ENCODE measurements around the gene MCOLN1.

The MCOLN1 gene

DNA sequence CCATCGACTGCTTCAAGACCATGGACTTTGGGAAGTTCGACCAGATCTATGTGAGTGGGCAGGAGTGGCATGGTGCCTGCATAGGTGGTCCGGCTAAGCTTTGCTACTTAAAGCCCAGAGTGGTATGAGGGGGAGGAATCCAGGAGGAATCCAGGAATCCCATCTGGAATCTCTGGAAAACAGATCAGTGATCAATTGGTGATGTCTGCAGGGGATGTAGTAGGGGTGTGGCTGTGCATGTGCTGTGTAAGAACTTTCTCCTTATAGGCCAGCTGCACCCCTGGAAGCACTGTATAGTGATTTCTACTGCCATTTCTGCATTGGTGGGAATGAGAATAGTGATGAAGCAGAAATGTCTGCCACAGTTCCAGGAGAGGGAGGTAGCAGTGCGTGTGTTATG, 36.7 kb downstream of the MCOLN1 start (continued):
- TF ChIP-seq, protein P1, sequence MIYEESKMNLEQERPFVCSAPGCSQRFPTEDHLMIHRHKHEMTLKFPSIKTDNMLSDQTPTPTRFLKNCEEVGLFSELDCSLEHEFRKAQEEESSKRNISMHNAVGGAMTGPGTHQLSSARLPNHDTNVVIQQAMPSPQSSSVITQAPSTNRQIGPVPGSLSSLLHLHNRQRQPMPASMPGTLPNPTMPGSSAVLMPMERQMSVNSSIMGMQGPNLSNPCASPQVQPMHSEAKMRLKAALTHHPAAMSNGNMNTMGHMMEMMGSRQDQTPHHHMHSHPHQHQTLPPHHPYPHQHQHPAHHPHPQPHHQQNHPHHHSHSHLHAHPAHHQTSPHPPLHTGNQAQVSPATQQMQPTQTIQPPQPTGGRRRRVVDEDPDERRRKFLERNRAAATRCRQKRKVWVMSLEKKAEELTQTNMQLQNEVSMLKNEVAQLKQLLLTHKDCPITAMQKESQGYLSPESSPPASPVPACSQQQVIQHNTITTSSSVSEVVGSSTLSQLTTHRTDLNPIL (CRISPR knock-in tag; IDR thresholded peaks at IDR 0.05; ENCODE audit: low read depth) = no peak
- TF ChIP-seq, protein P2, sequence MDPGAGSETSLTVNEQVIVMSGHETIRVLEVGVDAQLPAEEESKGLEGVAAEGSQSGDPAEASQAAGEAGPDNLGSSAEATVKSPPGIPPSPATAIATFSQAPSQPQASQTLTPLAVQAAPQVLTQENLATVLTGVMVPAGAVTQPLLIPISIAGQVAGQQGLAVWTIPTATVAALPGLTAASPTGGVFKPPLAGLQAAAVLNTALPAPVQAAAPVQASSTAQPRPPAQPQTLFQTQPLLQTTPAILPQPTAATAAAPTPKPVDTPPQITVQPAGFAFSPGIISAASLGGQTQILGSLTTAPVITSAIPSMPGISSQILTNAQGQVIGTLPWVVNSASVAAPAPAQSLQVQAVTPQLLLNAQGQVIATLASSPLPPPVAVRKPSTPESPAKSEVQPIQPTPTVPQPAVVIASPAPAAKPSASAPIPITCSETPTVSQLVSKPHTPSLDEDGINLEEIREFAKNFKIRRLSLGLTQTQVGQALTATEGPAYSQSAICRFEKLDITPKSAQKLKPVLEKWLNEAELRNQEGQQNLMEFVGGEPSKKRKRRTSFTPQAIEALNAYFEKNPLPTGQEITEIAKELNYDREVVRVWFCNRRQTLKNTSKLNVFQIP (CRISPR knock-in tag; IDR thresholded peaks at IDR 0.05; ENCODE audit: borderline replicate concordance, low read depth) = no peak
- no peak for TF ChIP-seq ISL1 (CRISPR knock-in tag; IDR thresholded peaks at IDR 0.05)

DNA sequence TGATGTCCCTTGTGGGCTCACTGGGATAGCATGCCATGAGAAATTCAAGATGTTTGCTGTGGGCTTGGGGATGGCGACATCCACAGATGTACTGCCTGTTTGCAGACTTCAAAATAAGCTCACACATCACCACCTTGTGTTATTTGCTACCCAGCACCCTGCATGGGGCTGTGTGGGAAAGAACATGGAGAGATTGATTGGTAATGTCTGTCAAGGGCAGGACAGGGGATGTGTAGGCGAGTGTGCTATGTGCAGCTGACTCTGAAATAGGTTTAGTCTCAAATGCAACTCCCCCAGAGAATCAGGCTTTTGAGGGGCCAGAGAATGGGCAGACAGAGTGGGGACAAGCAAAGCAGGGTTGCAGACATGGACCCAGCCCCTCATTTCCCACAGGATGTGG, 37.8 kb downstream of the MCOLN1 start:
- ATAC-seq = no peak
- TF ChIP-seq RARB (CRISPR knock-in tag; IDR thresholded peaks at IDR 0.05) = no peak
- TF ChIP-seq, protein P3, sequence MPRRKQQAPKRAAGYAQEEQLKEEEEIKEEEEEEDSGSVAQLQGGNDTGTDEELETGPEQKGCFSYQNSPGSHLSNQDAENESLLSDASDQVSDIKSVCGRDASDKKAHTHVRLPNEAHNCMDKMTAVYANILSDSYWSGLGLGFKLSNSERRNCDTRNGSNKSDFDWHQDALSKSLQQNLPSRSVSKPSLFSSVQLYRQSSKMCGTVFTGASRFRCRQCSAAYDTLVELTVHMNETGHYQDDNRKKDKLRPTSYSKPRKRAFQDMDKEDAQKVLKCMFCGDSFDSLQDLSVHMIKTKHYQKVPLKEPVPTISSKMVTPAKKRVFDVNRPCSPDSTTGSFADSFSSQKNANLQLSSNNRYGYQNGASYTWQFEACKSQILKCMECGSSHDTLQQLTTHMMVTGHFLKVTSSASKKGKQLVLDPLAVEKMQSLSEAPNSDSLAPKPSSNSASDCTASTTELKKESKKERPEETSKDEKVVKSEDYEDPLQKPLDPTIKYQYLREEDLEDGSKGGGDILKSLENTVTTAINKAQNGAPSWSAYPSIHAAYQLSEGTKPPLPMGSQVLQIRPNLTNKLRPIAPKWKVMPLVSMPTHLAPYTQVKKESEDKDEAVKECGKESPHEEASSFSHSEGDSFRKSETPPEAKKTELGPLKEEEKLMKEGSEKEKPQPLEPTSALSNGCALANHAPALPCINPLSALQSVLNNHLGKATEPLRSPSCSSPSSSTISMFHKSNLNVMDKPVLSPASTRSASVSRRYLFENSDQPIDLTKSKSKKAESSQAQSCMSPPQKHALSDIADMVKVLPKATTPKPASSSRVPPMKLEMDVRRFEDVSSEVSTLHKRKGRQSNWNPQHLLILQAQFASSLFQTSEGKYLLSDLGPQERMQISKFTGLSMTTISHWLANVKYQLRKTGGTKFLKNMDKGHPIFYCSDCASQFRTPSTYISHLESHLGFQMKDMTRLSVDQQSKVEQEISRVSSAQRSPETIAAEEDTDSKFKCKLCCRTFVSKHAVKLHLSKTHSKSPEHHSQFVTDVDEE (CRISPR knock-in tag; IDR thresholded peaks at IDR 0.05) = no peak

DNA sequence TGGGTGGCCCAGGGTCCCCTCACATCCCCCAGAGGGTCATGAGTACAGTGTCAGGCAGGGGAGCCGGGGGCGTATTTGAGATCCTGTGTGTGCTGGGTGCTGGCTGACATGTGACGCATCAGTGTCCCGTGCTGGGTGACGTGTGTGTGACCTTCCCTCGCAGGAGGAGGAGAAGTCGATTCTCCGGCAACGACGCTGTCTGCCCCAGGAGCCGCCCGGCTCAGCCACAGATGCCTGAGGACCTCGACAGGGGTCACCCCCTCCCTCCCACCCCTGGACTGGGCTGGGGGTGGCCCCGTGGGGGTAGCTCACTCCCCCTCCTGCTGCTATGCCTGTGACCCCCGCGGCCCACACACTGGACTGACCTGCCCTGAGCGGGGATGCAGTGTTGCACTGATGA, 38.9 kb downstream of the MCOLN1 start:
- no peak for ATAC-seq
- TF ChIP-seq ESRRG (CRISPR knock-in tag; IDR thresholded peaks at IDR 0.05) (no peak), ARNTL (CRISPR knock-in tag; IDR thresholded peaks at IDR 0.05; ENCODE audit: borderline replicate concordance, low read depth) (no peak), TOX (CRISPR knock-in tag; IDR thresholded peaks at IDR 0.05; ENCODE audit: borderline replicate concordance) (no peak), GLIS3 (CRISPR knock-in tag; IDR thresholded peaks at IDR 0.05) (no peak), ZFP3 (CRISPR knock-in tag; IDR thresholded peaks at IDR 0.05) (no peak)
- TF ChIP-seq, protein P1 (CRISPR knock-in tag; IDR thresholded peaks at IDR 0.05; ENCODE audit: low read depth) = no peak
- TF ChIP-seq, protein P4, sequence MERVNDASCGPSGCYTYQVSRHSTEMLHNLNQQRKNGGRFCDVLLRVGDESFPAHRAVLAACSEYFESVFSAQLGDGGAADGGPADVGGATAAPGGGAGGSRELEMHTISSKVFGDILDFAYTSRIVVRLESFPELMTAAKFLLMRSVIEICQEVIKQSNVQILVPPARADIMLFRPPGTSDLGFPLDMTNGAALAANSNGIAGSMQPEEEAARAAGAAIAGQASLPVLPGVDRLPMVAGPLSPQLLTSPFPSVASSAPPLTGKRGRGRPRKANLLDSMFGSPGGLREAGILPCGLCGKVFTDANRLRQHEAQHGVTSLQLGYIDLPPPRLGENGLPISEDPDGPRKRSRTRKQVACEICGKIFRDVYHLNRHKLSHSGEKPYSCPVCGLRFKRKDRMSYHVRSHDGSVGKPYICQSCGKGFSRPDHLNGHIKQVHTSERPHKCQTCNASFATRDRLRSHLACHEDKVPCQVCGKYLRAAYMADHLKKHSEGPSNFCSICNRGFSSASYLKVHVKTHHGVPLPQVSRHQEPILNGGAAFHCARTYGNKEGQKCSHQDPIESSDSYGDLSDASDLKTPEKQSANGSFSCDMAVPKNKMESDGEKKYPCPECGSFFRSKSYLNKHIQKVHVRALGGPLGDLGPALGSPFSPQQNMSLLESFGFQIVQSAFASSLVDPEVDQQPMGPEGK (CRISPR knock-in tag; IDR thresholded peaks at IDR 0.05; ENCODE audit: borderline replicate concordance) = no peak

DNA sequence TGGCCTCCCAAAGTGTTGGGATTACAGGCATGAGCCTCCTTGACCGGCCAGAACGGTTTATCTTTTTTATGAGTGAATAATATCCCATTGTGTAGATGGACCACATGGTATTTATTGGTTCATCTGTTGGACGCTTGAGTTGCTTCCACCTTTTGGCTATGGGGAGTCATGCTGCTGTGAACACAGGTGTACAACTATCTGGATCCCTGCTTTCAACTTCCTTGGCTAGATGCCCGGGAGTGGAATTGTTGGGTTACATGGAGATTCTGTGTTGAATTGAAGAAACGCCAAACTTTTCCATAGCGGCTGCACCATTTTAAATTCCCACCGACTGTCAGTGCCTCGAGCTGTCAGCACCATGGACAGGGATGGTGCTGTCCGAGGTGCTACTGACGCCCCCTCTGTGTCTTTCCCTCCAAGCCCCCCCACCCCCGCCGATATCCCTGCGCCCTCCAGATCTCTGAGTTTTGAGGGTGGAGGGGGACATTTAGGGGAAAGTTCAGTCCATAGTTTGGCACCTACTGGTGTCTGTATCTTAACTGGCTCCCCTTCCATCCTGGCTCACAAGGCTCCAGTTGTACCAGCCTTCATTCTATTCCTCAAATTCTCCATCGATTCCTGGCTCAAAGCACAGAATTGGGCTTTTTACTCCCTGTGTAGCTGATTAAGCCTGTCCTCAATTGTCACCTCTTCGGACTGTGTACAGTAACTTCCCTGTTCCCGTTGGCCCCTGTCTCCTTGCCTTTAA, 40.4 kb downstream of the MCOLN1 start:
- ATAC-seq = no peak
- TF ChIP-seq CSDC2 (CRISPR knock-in tag; IDR thresholded peaks at IDR 0.05) (0 out of 2 replicates have a peak, but pooled peaks have one; percentile 70), ZFP30 (CRISPR knock-in tag; IDR thresholded peaks at IDR 0.05) (no peak)

DNA sequence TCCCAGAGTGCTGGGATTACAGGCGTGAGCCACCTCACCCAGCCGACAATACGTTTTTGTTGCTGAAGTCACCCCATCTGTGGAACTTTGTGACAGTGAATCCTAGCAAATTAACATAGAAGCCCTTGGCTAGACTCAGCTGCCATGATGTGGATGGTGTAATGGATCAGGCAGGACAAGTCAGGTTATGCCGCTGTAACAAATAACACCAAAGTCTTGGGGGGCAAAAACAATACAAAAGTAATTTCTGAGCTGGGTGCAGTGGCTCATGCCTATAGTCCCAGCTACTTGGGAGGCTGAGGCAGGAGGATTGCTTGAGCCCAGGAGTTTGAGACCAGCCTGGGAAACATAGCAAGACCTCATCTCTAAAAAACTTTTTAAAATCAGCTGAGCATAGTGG, 42.4 kb downstream of the MCOLN1 start:
- no peak for TF ChIP-seq ZNF565 (CRISPR knock-in tag; conservative IDR thresholded peaks at IDR 0.05; ENCODE audit: low read depth)
- no peak for ATAC-seq

DNA sequence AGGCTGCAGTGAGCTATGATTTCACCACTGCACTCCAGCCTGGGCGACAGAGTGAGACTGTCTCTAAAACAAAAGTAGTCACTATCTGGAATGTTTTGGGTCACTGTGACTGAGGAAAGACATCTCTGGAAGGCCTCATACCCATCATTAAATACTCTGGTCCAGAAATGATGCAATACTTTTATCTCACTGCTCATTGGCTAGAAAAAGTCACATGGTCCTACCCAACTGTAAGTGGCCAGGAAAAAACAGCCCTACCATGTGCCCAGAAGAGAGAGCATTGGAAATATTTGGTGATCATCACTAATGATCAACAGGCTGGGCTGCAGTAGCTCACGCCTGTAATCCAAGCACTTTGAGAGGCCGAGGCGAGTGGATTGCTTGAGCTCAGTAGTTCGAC, 42.9 kb downstream of the MCOLN1 start:
- no peak for ATAC-seq
- TF ChIP-seq ZFP3 (CRISPR knock-in tag; IDR thresholded peaks at IDR 0.05) (no peak), ZNF70 (CRISPR knock-in tag; IDR thresholded peaks at IDR 0.05) (no peak), ARNTL (CRISPR knock-in tag; IDR thresholded peaks at IDR 0.05; ENCODE audit: borderline replicate concordance, low read depth) (no peak), ESRRG (CRISPR knock-in tag; IDR thresholded peaks at IDR 0.05) (no peak), SNAI2 (CRISPR knock-in tag; IDR thresholded peaks at IDR 0.05) (no peak), OSR1 (CRISPR knock-in tag; IDR thresholded peaks at IDR 0.05) (no peak), ZNF8 (CRISPR knock-in tag; IDR thresholded peaks at IDR 0.05) (no peak)
- TF ChIP-seq, protein P3 (CRISPR knock-in tag; IDR thresholded peaks at IDR 0.05) = no peak
- TF ChIP-seq, protein P5, sequence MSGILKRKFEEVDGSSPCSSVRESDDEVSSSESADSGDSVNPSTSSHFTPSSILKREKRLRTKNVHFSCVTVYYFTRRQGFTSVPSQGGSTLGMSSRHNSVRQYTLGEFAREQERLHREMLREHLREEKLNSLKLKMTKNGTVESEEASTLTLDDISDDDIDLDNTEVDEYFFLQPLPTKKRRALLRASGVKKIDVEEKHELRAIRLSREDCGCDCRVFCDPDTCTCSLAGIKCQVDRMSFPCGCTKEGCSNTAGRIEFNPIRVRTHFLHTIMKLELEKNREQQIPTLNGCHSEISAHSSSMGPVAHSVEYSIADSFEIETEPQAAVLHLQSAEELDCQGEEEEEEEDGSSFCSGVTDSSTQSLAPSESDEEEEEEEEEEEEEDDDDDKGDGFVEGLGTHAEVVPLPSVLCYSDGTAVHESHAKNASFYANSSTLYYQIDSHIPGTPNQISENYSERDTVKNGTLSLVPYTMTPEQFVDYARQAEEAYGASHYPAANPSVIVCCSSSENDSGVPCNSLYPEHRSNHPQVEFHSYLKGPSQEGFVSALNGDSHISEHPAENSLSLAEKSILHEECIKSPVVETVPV (CRISPR knock-in tag; IDR thresholded peaks at IDR 0.05) = no peak
